Measurements from ENCODE around the gene DLEC1. TPM values are rescaled to one million over a fixed set of nuclear protein-coding genes. Genes with fewer than 3 reads are reported as not detected.

The DLEC1 gene
- total RNA-seq, 1 donor from 2014 or later, result 0.42 TPM

DNA sequence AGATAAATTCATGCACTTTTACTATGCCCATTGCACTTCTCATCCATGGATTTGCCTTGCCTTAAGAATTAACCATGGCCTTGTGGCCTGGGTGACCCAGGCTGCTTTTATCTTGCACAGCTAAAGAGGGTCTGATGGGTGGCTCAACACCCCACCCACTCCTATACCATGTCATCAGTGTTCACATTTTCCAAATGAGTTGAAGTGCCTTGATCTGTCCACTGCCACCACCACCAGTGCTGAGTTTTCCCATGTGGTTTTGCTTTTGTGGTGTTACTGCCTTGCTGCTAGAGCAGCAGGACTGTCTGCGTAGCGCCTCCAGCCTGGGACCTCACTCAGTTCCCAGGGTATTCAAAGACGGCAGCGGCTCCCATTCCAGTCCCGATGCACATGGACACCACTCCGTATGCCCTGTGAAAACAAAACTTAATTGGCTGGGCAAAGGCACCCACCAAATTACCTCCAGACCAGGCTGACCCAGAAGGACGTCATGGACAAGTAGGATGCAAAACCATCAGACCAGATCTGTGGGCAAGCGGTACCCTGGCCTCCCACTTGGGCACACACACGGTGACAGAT lies 83.8 kb downstream of the DLEC1 start:
- Mint-ChIP-seq H3K4me1 (ENCODE audit: low read depth, unreplicated experiment) (no peaks in the 10 kb centered on the region), H3K27me3 (ENCODE audit: unreplicated experiment) (peaks cover 11% of the 10 kb centered on the region), H3K27ac (ENCODE audit: unreplicated experiment) (no peak overlapping the region), H3K9me3 (ENCODE audit: unreplicated experiment) (peaks cover 3% of the 10 kb centered on the region), H3K36me3 (ENCODE audit: unreplicated experiment) (peaks cover 4% of the 10 kb centered on the region), H3K4me3 (ENCODE audit: unreplicated experiment) (no peak overlapping the region)
- no peak for TF ChIP-seq CTCF (IDR thresholded peaks at IDR 0.05; ENCODE audit: partially characterized antibody, unreplicated experiment)
- no peak for DNase-seq

- peaks cover 4% of the 10 kb centered on the region for H3K36me3 Mint-ChIP-seq (ENCODE audit: unreplicated experiment)
- H3K27ac Mint-ChIP-seq (ENCODE audit: unreplicated experiment), result no peak overlapping the region
These were observed 85.5 kb downstream of the DLEC1 start for GRCh38 chr3:38124324-38125122.

DNA sequence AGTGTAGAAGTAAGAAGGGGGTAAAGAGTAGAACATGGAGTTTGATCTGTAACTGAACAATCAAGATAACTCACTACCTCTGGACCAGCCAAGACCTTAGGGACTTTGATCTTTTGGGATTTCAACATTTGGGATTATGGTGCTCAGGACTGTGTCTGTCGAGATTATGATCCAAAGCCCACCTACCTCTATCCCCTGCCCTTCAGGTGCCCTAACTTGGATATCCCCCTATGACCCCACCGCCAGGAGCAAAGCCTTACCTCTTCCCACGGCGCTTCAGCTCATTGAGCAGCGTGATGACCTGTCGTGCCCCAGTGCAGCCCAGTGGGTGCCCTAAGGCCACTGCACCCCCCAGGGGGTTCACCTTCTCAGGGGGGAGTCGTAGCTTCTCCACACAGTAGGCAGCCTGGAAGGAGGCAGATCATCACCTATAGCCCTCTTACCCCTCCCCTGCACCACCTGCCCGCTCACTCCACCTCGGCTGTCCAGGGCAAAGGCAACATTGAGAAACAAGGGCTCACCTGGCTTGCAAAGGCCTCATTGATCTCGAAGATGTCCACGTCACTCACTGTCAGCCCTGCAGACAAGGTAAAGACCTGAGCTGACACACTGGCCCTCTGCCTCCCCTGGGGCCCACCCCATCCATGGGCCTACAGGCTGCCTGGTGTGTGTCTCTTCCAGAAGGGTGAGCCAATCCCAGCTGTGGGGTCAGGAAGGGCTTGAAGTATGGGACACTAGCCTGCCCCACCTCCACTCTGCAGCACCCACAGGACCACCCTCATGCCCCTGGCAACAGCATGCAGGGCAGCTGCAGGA lies 86.5 kb downstream of the DLEC1 start:
- Mint-ChIP-seq H3K36me3 (ENCODE audit: unreplicated experiment) (peaks cover 4% of the 10 kb centered on the region), H3K4me3 (ENCODE audit: unreplicated experiment) (no peak overlapping the region), H3K27ac (ENCODE audit: unreplicated experiment) (no peak overlapping the region), H3K4me1 (ENCODE audit: low read depth, unreplicated experiment) (peaks cover 2% of the 10 kb centered on the region), H3K9me3 (ENCODE audit: unreplicated experiment) (no peaks in the 10 kb centered on the region), H3K27me3 (ENCODE audit: unreplicated experiment) (peaks cover 4% of the 10 kb centered on the region)
- TF ChIP-seq CTCF (IDR thresholded peaks at IDR 0.05; ENCODE audit: partially characterized antibody, unreplicated experiment), result no peak
- no peak for DNase-seq

More at GRCh38 chr3:38124324-38125122, 85.5 kb downstream of the DLEC1 start:
- Mint-ChIP-seq H3K4me1 (ENCODE audit: low read depth, unreplicated experiment) (no peaks in the 10 kb centered on the region), H3K9me3 (ENCODE audit: unreplicated experiment) (no peaks in the 10 kb centered on the region), H3K27me3 (ENCODE audit: unreplicated experiment) (peaks cover 5% of the 10 kb centered on the region), H3K4me3 (ENCODE audit: unreplicated experiment) (no peak overlapping the region)
- DNase-seq, result no peak
- no peak for TF ChIP-seq CTCF (IDR thresholded peaks at IDR 0.05; ENCODE audit: partially characterized antibody, unreplicated experiment)

DNA sequence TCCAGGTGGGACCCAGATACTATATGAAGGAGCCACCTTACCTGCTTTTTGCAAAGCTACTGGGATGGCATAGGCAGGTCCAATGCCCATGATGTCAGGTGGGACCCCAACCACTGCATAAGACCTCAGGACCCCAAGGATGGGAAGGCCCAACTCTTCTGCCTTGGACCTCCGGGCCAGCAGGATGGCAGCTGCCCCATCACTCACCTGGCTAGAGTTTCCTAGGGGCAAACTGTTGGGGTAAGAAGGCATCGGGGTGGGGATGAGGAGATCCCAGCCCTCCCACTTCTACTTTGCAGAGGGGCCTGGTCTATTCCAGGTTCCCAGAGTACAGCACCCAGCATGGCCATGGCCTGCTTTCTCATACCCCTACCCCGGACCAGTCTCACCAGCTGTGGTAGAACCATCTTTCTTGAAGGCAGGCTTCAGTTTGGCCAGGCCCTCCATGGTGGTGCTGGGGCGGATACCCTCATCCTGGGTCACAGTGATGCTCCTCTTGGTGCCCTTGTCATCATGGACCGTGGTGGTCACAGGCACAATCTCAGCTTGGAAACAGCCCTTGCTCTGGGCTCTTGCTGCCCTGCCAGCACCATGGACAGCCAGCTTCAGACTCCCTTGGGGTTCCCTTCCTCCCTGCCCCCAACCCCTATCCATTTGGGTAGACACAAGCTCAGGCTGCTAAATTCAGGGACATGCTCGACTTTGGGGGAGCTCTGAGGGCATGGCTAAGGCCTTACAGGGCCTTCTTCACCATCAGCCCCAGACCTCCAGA lies 87.3 kb downstream of the DLEC1 start:
- Mint-ChIP-seq H3K27me3 (ENCODE audit: unreplicated experiment) (peaks cover 2% of the 10 kb centered on the region), H3K36me3 (ENCODE audit: unreplicated experiment) (peaks cover 4% of the 10 kb centered on the region), H3K27ac (ENCODE audit: unreplicated experiment) (no peak overlapping the region), H3K9me3 (ENCODE audit: unreplicated experiment) (no peaks in the 10 kb centered on the region), H3K4me3 (ENCODE audit: unreplicated experiment) (no peak overlapping the region), H3K4me1 (ENCODE audit: low read depth, unreplicated experiment) (peaks cover 2% of the 10 kb centered on the region)
- no peak for DNase-seq
- no peak for TF ChIP-seq CTCF (IDR thresholded peaks at IDR 0.05; ENCODE audit: partially characterized antibody, unreplicated experiment)

Data from glutamatergic neuron (in vitro differentiated cells).